Fibroblast of the aortic adventitia (primary cell): ENCODE results near the gene CDC27. TPM values are rescaled to one million over a fixed set of nuclear protein-coding genes. Genes with fewer than 3 reads are reported as not detected.
"Not testable (repeated sequence)": the region's sequence is repeated elsewhere in the genome, so short reads cannot be mapped to it uniquely, and the experiment has no call there.

Source experiments
- DNase-seq: peaks from one replicate; pipeline ENCODE4 v3.0.0-alpha.2; 2010; ENCODE audit warnings: low read depth
- H3K4me3 ChIP-seq: 2 replicates; pipeline ENCODE4 v1.5.1; 2011; ENCODE audit warnings: low read depth, mild to moderate bottlenecking, control low read depth, low read length, moderate library complexity
- CTCF ChIP-seq: IDR thresholded peaks from 2 replicates; pipeline ENCODE4 v1.5.1; 2011; ENCODE audit warnings: mild to moderate bottlenecking, low read length, control low read depth, inconsistent platforms; ENCODE audit not compliant: insufficient read depth
- total RNA-seq: library from RNA; depleted of rRNA; stranded (reverse); fragments of >200 nt; gene quantifications from 2 replicates; pipeline ENCODE4 v1.2.3, GENCODE V29; 2012; ENCODE audit warnings: low replicate concordance

The CDC27 gene
- total RNA-seq, 1 donor: 128 TPM

GRCh38 chr17:47135235-47135634, 53.9 kb downstream of the CDC27 start:
- H3K4me3 ChIP-seq: no peak overlapping the region
- no peak for DNase-seq
- TF ChIP-seq CTCF: no peak

- DNase-seq: not testable (repeated sequence)
Observed at GRCh38 chr17:47134354-47134753, 54.7 kb downstream of the CDC27 start.

GRCh38 chr17:47131761-47132160, 57.3 kb downstream of the CDC27 start:
- H3K4me3 ChIP-seq: no peak overlapping the region
- DNase-seq: no peak
- TF ChIP-seq CTCF: no peak

More at GRCh38 chr17:47134354-47134753, 54.7 kb downstream of the CDC27 start:
- H3K4me3 ChIP-seq: not testable (repeated sequence)

GRCh38 chr17:47126835-47127234, 62.3 kb downstream of the CDC27 start:
- not testable (repeated sequence) for DNase-seq, H3K4me3 ChIP-seq

- not testable (repeated sequence) for DNase-seq, H3K4me3 ChIP-seq
Observed at GRCh38 chr17:47123262-47123661, 65.8 kb downstream of the CDC27 start.

- peak; percentile 17 for DNase-seq
- no peak for TF ChIP-seq CTCF
- no peak overlapping the region for H3K4me3 ChIP-seq
Observed at GRCh38 chr17:47120521-47121095, 68.5 kb downstream of the CDC27 start.

GRCh38 chr17:47119746-47120520, 69.2 kb downstream of the CDC27 start:
- no peak for TF ChIP-seq CTCF
- peak; percentile 58 for DNase-seq
- H3K4me3 ChIP-seq: no peak overlapping the region

- H3K4me3 ChIP-seq: no peak overlapping the region
- TF ChIP-seq CTCF: no peak
- DNase-seq: no peak
Observed at GRCh38 chr17:47117386-47117785, 71.7 kb downstream of the CDC27 start.
